Caki2 (cell line): ENCODE data around the gene ATXN1. TPM values are rescaled to one million over a fixed set of nuclear protein-coding genes. Genes with fewer than 3 reads are reported as not detected.
"Not testable (repeated sequence)": the region's sequence is repeated elsewhere in the genome, so short reads cannot be mapped to it uniquely, and the experiment has no call there.

Source experiments
- DNase-seq: peaks from one replicate; pipeline ENCODE4 v3.0.0-alpha.2; 2015; ENCODE audit warnings: low read depth
- in situ Hi-C: cut with HindIII; loops from 2 replicates; pipeline ENCODE4 v1.10.0; 2016; ENCODE audit warnings: low sequenced_read_pairs, low pct_unique_long_range_greater_than_20kb, mixed read lengths
- total RNA-seq: library from RNA; depleted of rRNA; stranded (reverse); fragments of >200 nt; shearing (Covaris generic); gene quantifications from 2 replicates; pipeline ENCODE4 v1.2.3, GENCODE V29; 2014; ENCODE audit warnings: low replicate concordance

The ATXN1 gene
- total RNA-seq, 1 experiment from 2014 or later, result 23.8 TPM

GRCh38 chr6:16785496-16785895, 24.2 kb upstream of the ATXN1 start:
- no peak for DNase-seq
- in situ Hi-C loops, result no loop called here

- in situ Hi-C loops, DNase-seq: not testable (repeated sequence)
These were observed 23.7 kb upstream of the ATXN1 start for GRCh38 chr6:16784957-16785356.

- in situ Hi-C loops, result no loop called here
- no peak for DNase-seq
These were observed 22.8 kb upstream of the ATXN1 start for GRCh38 chr6:16783952-16784565.

- DNase-seq, result no peak
- in situ Hi-C loops, result no loop called here
These were observed 22.2 kb upstream of the ATXN1 start for GRCh38 chr6:16783509-16783908.

- in situ Hi-C loops, result no loop called here
- no peak for DNase-seq
These were observed 21.0 kb upstream of the ATXN1 start for GRCh38 chr6:16782278-16782677.

- in situ Hi-C loops, result no loop called here
- DNase-seq, result no peak
These were observed 20.3 kb upstream of the ATXN1 start for GRCh38 chr6:16781348-16782169.

GRCh38 chr6:16778521-16778920, 17.3 kb upstream of the ATXN1 start:
- in situ Hi-C loops, result no loop called here
- no peak for DNase-seq

GRCh38 chr6:16777794-16778193, 16.5 kb upstream of the ATXN1 start:
- in situ Hi-C loops, result no loop called here
- DNase-seq, result no peak

- no peak for DNase-seq
- in situ Hi-C loops, result no loop called here
These were observed 15.2 kb upstream of the ATXN1 start for GRCh38 chr6:16776394-16777017.

GRCh38 chr6:16774437-16774836, 13.2 kb upstream of the ATXN1 start:
- in situ Hi-C loops, result no loop called here
- DNase-seq, result no peak

GRCh38 chr6:16773362-16773761, 12.1 kb upstream of the ATXN1 start:
- in situ Hi-C loops, result no loop called here
- no peak for DNase-seq

GRCh38 chr6:16770701-16771569, 9.7 kb upstream of the ATXN1 start:
- in situ Hi-C loops, result no loop called here
- DNase-seq, result peak; percentile 67

GRCh38 chr6:16769986-16770376, 8.7 kb upstream of the ATXN1 start:
- peak; percentile 74 for DNase-seq
- in situ Hi-C loops, result no loop called here

GRCh38 chr6:16769131-16769985, 8.1 kb upstream of the ATXN1 start:
- DNase-seq, result peak; percentile 94

GRCh38 chr6:16768477-16768830, 7.2 kb upstream of the ATXN1 start:
- in situ Hi-C loops, result no loop called here
- DNase-seq, result no peak

More at GRCh38 chr6:16769131-16769985, 8.1 kb upstream of the ATXN1 start:
- in situ Hi-C loops, result no loop called here

GRCh38 chr6:16767765-16768476, 6.7 kb upstream of the ATXN1 start:
- peak; percentile 42 for DNase-seq
- in situ Hi-C loops, result no loop called here
